GM18951 (cell line): Measurements from ENCODE around the gene DGKB.

ENCODE experiments used
- POLR2A ChIP-seq: IDR thresholded peaks from 4 replicates; pipeline ENCODE4 v1.6.1; 2011; ENCODE audit warnings: mild to moderate bottlenecking; ENCODE audit not compliant: insufficient read length, insufficient read depth; ENCODE audit errors: extremely low read depth
- in situ Hi-C: fragments of 300-500 bp; cut with MboI; formaldehyde crosslinking; loops from one replicate; pipeline ENCODE4 v1.12.0; 2022; ENCODE audit warnings: low sequenced_read_pairs, mixed read lengths, inconsistent platforms; ENCODE audit not compliant: unreplicated experiment

DGKB gene

DNA sequence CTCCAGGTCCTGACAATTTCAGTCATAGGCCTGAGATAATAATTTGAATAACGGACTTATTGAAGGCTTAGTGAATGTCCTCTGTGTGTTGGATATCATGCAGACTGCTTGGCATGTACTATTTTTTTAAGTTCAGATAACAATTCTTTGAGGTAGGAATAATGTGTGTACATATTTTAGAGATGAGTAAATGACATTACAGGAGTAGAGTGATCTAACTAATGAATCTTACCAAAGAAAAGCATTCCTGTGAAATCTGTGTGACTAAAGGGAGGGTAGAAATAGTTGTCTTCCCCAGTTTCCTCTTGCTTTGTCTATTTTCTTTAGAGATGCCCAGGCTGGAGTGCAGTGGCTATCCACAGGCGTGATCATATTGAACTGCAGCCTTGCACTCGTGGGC, 521.2 kb downstream of the DGKB start:
- TF ChIP-seq POLR2A: no peak
- in situ Hi-C loops: no loop called here

DNA sequence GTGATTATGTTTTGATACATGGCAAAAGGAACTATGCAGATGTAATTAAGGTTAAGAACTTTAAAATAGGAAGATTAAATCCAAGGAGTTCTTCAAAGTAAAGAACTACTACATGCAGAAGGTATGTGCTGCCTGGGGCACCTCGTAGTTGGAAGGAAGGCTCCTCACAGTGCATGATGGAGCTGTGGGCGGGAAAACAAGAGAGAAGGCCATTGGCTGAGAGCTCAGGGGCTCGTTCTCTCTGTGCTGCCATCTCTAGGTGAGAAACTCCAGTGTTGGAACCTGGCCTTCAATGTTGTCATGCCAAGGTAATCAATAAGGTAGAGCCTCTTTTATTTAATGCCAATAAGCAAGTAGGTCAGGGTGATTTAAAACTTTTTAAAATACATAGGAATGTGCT, 521.7 kb downstream of the DGKB start:
- TF ChIP-seq POLR2A: no peak
- in situ Hi-C loops: no loop called here

DNA sequence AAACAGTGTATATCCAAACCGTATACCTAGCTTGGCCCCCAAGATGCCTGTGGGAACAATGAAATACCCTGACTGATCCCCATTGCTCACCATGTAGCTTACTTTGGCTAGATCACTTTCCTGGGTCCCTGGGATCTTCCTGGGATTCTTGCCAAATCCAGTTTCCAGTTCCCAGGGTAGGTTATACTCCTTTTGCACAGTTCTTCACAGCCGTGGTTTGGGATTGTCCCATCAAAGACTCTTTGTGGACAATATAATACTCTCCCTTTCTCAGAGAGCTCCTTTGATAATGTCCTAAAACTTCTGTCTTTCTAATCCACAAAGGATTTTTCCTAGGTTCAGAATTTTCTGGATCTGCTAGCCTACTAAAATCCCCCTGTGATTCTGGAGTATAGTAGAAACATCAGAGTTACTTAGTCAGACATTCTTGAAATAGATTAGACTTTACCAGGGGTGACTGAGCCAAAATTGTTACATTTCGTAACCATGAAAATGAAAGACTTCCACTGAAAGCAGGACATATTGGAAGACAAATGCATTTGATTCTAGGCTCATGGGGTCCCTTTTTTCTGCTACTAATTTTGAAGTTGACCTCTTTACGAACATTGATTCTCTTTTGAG, 524.8 kb downstream of the DGKB start:
- in situ Hi-C loops: no loop called here
- TF ChIP-seq POLR2A: no peak

DNA sequence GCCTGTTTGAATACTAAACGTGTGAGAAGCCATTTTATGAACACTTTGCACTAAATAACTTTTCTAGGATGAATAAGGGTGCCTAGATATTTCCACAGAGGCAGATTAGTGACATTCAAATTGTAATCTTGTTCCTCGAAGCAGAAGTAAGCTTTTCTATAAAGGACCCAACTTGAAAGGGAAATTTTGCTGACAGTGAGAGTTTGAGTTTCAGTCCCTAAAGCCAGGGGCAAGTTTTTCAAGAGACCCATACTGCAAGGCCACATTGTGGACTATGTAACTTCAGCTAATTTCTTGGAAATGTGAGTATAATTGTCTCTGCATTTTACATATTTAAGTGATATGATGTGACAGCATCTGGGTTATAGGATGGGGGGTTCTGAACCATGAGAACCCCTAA, 525.8 kb downstream of the DGKB start:
- TF ChIP-seq POLR2A: no peak
- in situ Hi-C loops: no loop called here

DNA sequence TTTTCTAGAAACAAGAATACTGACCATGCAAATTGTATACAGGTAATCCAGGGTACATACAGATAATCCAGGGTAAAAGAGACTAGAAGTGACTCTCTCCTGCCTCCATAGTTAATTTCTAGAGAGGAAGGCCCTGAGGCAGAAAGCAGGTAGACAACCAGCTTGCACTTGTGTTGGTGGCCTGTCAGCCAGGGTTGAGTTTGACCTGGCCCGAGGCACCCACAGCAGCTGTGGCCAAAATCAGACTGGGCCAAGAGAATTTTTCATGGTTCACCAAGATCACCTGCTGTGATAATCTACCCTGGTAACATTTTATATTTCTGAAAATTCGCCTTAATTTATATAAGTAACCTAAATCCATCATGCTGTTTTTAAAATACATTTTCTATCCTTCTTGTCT, 526.6 kb downstream of the DGKB start:
- in situ Hi-C loops: no loop called here
- TF ChIP-seq POLR2A: no peak

DNA sequence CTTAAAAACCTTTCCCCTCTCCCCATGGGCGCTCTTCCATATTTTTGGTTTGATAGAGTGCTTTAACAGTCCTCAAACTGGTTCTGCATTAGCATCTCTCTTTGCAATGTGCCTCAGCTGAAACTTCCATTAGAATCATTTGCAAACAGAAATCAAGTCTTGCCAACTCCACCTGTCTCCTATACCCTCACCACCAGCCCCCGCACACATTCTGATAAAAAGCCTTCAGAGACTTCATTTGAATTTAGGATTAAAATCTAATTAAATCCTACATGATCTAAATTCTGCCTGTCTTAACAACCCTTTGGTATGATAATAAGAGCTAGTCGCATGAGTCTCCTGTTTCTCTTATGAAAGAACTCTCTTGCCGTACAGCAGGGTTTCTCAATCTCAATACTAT, 528.2 kb downstream of the DGKB start:
- in situ Hi-C loops: no loop called here

DNA sequence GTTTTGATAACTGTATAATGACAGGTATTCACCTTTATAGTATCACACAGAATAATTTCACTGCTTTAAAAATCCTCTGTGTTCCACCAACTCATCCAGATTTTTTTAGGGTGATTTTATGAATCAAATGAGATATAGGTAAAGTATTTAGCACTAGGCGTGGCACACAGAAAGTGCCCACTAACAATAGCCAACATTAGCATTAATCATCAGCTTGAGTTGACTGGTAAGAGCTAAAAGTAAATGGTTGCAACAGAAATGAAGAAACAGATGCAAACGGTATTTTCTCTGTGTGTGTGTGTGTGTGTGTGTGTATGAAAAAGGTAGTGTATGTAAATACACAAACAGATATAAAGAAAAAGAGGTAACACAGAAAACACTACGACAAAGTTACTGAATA, 534.3 kb downstream of the DGKB start:
- no peak for TF ChIP-seq POLR2A
- in situ Hi-C loops: no loop called here

More for the DNA sequence above, 528.2 kb downstream of the DGKB start:
- TF ChIP-seq POLR2A: no peak

DNA sequence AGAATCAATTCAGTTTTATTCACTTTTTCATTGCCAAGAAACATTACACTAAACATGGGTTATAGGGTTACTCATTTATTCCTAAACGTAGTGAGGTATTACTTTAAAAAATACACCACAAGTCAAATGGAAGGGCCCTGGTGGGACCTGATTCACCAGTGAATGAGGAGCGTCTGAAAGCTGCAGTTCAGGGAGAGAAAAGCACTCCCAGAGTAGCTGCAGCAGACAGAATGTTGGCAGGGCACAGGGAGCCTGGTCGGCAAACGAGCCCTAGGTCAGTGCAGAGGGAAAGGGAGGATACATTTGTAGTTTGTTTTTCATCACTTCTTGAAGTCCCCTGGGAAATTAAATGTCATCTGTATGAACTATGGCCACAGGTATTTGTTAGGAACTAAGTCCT, 551.4 kb downstream of the DGKB start:
- in situ Hi-C loops: no loop called here
- no peak for TF ChIP-seq POLR2A

DNA sequence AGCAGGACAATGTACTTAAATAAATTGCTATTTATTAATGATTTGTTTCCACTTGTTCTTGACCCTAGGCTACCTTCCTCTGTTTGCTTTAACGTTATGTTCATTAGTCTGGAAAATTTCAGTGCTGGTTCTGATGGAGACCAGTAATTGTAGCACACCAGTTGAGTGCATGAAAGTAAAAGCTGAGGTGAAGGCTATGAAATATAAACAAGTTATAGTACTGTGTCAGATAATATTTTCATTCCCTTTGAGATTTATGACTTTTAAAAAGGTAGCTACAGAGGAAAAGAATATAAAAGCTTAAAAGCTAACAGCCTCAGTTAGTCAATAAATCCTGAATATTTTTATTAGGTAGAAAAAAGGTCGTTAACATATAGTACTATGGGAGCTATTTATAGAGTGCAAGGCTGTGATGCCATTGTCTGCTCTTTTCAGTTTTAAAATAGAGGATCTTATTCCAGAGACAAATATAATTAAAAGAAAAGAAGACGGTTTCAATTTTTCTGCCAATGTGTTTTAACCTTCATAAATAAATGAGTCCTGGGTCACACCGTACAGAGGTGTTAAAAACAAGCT, 561.3 kb downstream of the DGKB start:
- in situ Hi-C loops: no loop called here
- TF ChIP-seq POLR2A: no peak

DNA sequence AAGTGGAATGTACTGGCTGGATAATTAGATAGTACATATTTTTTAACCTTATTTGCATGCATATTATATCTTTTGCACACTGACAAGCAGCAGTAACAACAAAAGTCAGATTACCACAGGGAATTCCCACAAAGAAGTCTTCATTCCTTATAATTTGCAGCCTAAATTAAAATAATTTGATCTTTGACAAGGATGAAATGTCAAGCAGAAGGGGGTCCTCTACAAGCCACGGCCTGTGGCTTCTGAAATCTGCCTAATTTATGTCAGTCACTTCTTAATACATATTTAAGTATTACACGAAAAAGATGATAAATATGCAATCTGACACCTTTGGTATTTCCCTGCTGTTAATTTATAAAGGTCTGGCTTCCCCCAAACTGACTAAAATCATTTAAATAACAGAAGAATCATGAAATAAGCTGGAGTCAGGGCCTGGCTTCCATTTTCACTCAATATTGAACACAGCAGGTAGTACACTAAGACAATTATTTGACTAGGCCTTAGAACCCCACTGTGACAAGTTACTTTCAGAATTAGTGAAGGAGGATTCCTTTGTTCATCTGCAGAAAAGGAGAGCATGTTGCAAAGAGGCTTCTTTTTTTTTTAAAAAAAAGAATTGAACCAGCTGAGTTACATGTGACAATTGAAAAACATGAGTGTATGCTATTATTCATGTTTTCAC, 562.0 kb downstream of the DGKB start:
- in situ Hi-C loops: no loop called here
- no peak for TF ChIP-seq POLR2A

DNA sequence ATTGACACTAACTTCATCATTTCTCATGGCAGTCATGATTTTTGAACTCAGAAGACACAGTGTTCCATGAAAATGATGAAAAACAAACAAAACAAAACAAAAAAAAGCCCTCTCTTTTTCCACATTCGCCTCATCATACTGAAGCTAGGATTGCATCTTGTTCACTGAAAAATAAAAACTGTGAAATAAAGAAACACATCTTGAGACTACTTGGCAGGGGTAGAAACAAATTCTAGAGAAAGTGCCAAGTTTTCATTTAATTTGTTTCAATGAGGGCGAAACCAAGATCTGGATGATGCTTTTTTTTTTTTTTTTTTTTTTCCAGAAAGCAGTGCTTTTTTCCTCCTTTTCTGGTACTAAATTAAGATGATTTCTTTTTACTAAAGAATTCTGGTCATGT, 562.7 kb downstream of the DGKB start:
- in situ Hi-C loops: no loop called here

DNA sequence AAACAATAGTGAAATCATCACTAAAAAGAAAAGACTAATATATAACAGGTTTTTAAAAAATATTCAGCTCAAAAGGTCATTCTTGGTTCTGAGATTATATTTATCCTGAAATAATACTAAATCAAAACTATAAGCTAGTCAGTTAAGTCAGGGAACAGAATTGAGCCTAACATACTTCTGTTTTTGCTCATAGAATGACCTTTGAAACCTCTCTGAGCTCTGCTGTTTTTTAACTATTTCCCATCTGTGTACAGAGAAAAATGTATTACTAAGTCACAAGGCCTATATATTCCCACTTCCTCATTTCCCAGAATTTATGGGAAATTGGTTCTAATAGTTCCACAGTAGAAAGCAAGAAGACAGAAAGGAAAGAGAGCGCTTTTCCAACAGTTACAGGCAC, 566.3 kb downstream of the DGKB start:
- in situ Hi-C loops: no loop called here
- TF ChIP-seq POLR2A: no peak

More for the DNA sequence above, 562.7 kb downstream of the DGKB start:
- TF ChIP-seq POLR2A: no peak

DNA sequence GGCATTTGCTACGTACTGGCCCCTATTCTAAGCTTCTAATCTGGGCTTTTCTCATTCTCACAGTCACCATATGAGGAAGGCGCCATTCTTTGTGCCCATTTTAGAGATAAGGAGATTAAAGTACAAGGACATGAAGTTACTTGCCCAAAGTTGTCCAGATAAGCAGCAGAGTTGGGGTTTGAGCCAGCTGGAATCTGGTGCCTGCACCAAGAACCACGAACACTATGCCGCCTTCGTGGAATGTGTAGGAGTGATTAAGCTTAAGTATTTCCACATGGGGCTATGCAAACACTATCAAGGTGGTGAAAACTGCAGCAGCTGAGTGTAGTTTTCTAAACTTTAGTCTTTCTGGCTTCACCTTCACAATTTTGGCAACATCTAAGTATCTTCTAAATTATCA, 570.4 kb downstream of the DGKB start:
- in situ Hi-C loops: no loop called here
- no peak for TF ChIP-seq POLR2A

DNA sequence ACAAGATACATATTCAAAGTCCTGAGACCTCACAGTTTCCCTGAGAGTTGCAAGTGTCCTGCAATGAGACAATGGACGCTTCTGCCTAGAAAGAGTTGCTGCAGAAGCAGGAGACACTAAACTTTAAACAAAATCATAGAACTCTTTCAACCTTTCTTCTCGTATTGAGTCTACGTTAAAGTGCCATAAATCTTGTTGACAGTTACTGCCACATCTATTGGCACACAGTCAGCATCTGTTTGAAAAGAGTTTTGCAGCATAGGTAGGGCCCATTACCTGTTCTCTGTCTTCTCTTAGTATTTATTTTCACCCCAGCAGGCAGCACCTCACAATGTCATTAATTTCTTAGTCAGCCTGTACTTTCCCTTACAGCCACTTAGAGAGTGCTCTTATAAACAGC, 577.8 kb downstream of the DGKB start:
- TF ChIP-seq POLR2A: no peak
- in situ Hi-C loops: no loop called here
